ENCODE data around the gene SERBP1. TPM values are rescaled to one million over a fixed set of nuclear protein-coding genes. Genes with fewer than 3 reads are reported as not detected.

The SERBP1 gene
- total and polyA plus RNA-seq, 2 of the 8 experiments (the other 6 are each of a cell fraction or from before 2014, with no cell fraction given) = 229 to 536 TPM

- no peak overlapping the region for H4K91ac ChIP-seq (replicated peaks; ENCODE audit: insufficient read length, low read length)
- H3K4ac ChIP-seq (replicated peaks; ENCODE audit: insufficient read length, low read depth, low read length) = no peak overlapping the region
- H3K14ac ChIP-seq (ENCODE audit: insufficient read length) = no peak overlapping the region
- 95% methylated on average over 2 of the region's 2 CpGs; no CpG with 5 or more reads in 1 of the 2 experiments for WGBS, 2 experiments (ENCODE audit: extremely low coverage in 1 of 2, insufficient coverage in 1 of 2, insufficient read length in 1 of 2, insufficient replicate concordance in 2 of 2, low coverage in 1 of 2, low lambda C conversion rate in 2 of 2, missing lambda C conversion rate in 1 of 2)
- FAIRE-seq (no peak), DNase-seq (ENCODE audit: low read depth in 1 of 2, low spot score in 2 of 2) (no peak)
- H3K9me3 ChIP-seq (ENCODE audit: insufficient read depth in 2 of 2, low read depth in 1 of 2, low read length in 1 of 2) = peaks cover 17 to 18% of the 10 kb centered on the region in 2 experiments
- ChIA-PET POLR2A (ENCODE audit: partially characterized antibody) (interaction anchor here (1.1 kb wide), 1 partner anchor 16 kb away, joined by 4 read pairs; no protein-coding TSS in a partner anchor), CTCF (ENCODE audit: partially characterized antibody) (interaction anchor here (0.6 kb wide), 2 partner anchors 14 to 110 kb away, joined by 3 read pairs; no protein-coding TSS in a partner anchor)
- no peak overlapping the region for H3K27ac ChIP-seq (ENCODE audit: low read depth, low read length)
- H3K56ac ChIP-seq (replicated peaks; ENCODE audit: insufficient read length, low read depth, low read length) = no peak overlapping the region
- no peak overlapping the region for H3K4me2 ChIP-seq (ENCODE audit: insufficient read depth in 1 of 2, low read depth in 2 of 2, low read length in 2 of 2)
- no peak overlapping the region for H3K4me3 ChIP-seq (ENCODE audit: extremely low read depth in 1 of 4, insufficient read depth in 2 of 4, low read depth in 3 of 4, low read length in 4 of 4)
- H4K5ac ChIP-seq (ENCODE audit: insufficient read length, low read depth, low read length) = no peak overlapping the region
- no peak overlapping the region for H2BK20ac ChIP-seq (ENCODE audit: low read length)
- no peaks in the 10 kb centered on the region for H3K27me3 ChIP-seq (replicated peaks in 1 of 4; ENCODE audit: control insufficient read depth in 3 of 4, extremely low read depth in 1 of 4, insufficient read depth in 3 of 4, low read length in 3 of 4)
- H2AK5ac ChIP-seq (ENCODE audit: low read depth, low read length) = no peak overlapping the region
- no peaks in the 10 kb centered on the region for H3K23me2 ChIP-seq (ENCODE audit: low read depth, low read length)
- no peak overlapping the region for H2BK5ac ChIP-seq (ENCODE audit: low read depth, low read length)
- no peak overlapping the region for H2AFZ ChIP-seq (ENCODE audit: low read length)
- H3K9ac ChIP-seq (replicated peaks in 1 of 4; ENCODE audit: extremely low read depth in 1 of 4, low read depth in 3 of 4, low read length in 3 of 4) = no peak overlapping the region
- H2BK12ac ChIP-seq (ENCODE audit: low read depth, low read length) = no peak overlapping the region
- peaks cover 0 to 17% (median 0%) of the 10 kb centered on the region in 4 experiments; a peak in 2 of 8 replicates for H3K36me3 ChIP-seq (ENCODE audit: control insufficient read depth in 2 of 4, insufficient read depth in 4 of 4, low read length in 3 of 4)
- no peak overlapping the region for H3K18ac ChIP-seq (ENCODE audit: extremely low read depth, low read length)
- H4K20me1 ChIP-seq (replicated peaks in 1 of 2; ENCODE audit: control insufficient read depth in 1 of 2, insufficient read depth in 2 of 2, low read length in 2 of 2) = no peaks in the 10 kb centered on the region
- H3K79me1 ChIP-seq (ENCODE audit: low read depth, low read length) = no peaks in the 10 kb centered on the region
- no peak overlapping the region for H3K23ac ChIP-seq (ENCODE audit: insufficient read length)
- no peak overlapping the region for H2BK120ac ChIP-seq (replicated peaks; ENCODE audit: low read depth, low read length)
- H3K4me1 ChIP-seq (replicated peaks in 1 of 4; ENCODE audit: control insufficient read depth in 3 of 4, insufficient read depth in 4 of 4, low read length in 3 of 4) = no peaks in the 10 kb centered on the region
- H3K79me2 ChIP-seq (ENCODE audit: control insufficient read depth in 1 of 2, insufficient read depth in 2 of 2, low read length in 2 of 2) = no peaks in the 10 kb centered on the region
- H2BK15ac ChIP-seq (ENCODE audit: low read length) = no peak overlapping the region
- TF ChIP-seq SP4 (IDR thresholded peaks at IDR 0.05; ENCODE audit: low read length) (no peak), SIN3A (conservative IDR thresholded peaks at IDR 0.05 in 1 of 2, IDR thresholded peaks at IDR 0.05 in 1 of 2; ENCODE audit: low read depth in 1 of 2, low read length in 2 of 2) (no peak)
- H4K8ac ChIP-seq (ENCODE audit: extremely low read depth, insufficient read depth, low read length) = no peak overlapping the region
Measured at GRCh38 chr1:67383999-67384638, 46.1 kb downstream of the SERBP1 start.
